HepG2 (cell line): ENCODE measurements around the gene MOGAT3. TPM values are rescaled to one million over a fixed set of nuclear protein-coding genes. Genes with fewer than 3 reads are reported as not detected.
A peak's percentile ranks its signal among the peaks of the same experiment; 100 is the strongest.

Experiments
- AGO2 ChIP-seq: fragments of 200-400 bp; formaldehyde crosslinking; optimal IDR thresholded peaks from 2 replicates; pipeline ENCODE3; 2017; ENCODE audit warnings: mild to moderate bottlenecking, low read depth, low read length, moderate library complexity
- AKAP8 ChIP-seq: sonication (generic); formaldehyde crosslinking; IDR thresholded peaks from 2 replicates; pipeline ENCODE4 v1.5.1; 2020; ENCODE audit warnings: mild to moderate bottlenecking, missing genetic modification reagents
- CHD4 ChIP-seq: fragments of 200-600 bp; sonication (generic); IDR thresholded peaks from 2 replicates; pipeline ENCODE4 v1.7.0; 2017; ENCODE audit warnings: mild to moderate bottlenecking, low read length, borderline replicate concordance
- FOXO4 ChIP-seq: sonication (generic); formaldehyde crosslinking; conservative IDR thresholded peaks from 2 replicates; pipeline ENCODE4 v1.8.1; 2023; ENCODE audit warnings: missing genetic modification reagents
- GFI1 ChIP-seq: sonication (generic); formaldehyde crosslinking; IDR thresholded peaks from 2 replicates; pipeline ENCODE4 v1.5.0; 2020; ENCODE audit warnings: missing genetic modification reagents, mild to moderate bottlenecking, borderline replicate concordance
- GZF1 ChIP-seq: sonication (generic); formaldehyde crosslinking; IDR thresholded peaks from 2 replicates; pipeline ENCODE4 v1.5.1; 2020; ENCODE audit warnings: mild to moderate bottlenecking, missing genetic modification reagents
- HNRNPK ChIP-seq: fragments of 200-400 bp; formaldehyde crosslinking; IDR thresholded peaks from 2 replicates; pipeline ENCODE4 v1.6.1; 2018; ENCODE audit warnings: low read length, low read depth, moderate library complexity, mild to moderate bottlenecking; ENCODE audit not compliant: poor library complexity, severe bottlenecking
- KDM1A ChIP-seq: IDR thresholded peaks from 2 replicates; pipeline ENCODE4 v1.6.1; 2016; ENCODE audit warnings: missing compliant biosample characterization
- KDM3A ChIP-seq: IDR thresholded peaks from 2 replicates; pipeline ENCODE4 v1.6.1; 2018; ENCODE audit warnings: low read depth, missing compliant biosample characterization
- MED8 ChIP-seq: sonication (generic); formaldehyde crosslinking; IDR thresholded peaks from 2 replicates; pipeline ENCODE4 v1.8.1; 2023; ENCODE audit warnings: mild to moderate bottlenecking, missing genetic modification reagents; ENCODE audit not compliant: insufficient replicate concordance
- MIER3 ChIP-seq: IDR thresholded peaks from 2 replicates; pipeline ENCODE4 v1.6.1; 2016; ENCODE audit warnings: missing compliant biosample characterization, borderline replicate concordance
- PHF5A ChIP-seq: IDR thresholded peaks from one replicate; pipeline ENCODE4 v1.6.1; 2018; ENCODE audit warnings: low read depth, missing genetic modification reagents; ENCODE audit not compliant: unreplicated experiment
- RARA ChIP-seq: IDR thresholded peaks from 2 replicates; pipeline ENCODE4 v1.6.1; 2016; ENCODE audit warnings: missing genetic modification reagents, missing compliant biosample characterization
- SALL1 ChIP-seq: sonication (generic); formaldehyde crosslinking; IDR thresholded peaks from 2 replicates; pipeline ENCODE4 v1.8.0; 2022; ENCODE audit warnings: mild to moderate bottlenecking, missing genetic modification reagents
- SIX4 ChIP-seq: sonication (generic); formaldehyde crosslinking; IDR thresholded peaks from 2 replicates; pipeline ENCODE4 v1.4.0; 2020; ENCODE audit warnings: missing genetic modification reagents
- TP53 ChIP-seq: sonication (generic); formaldehyde crosslinking; conservative IDR thresholded peaks from 2 replicates; pipeline ENCODE4 v1.4.0; 2020; ENCODE audit warnings: missing genetic modification reagents
- YEATS2 ChIP-seq: sonication (generic); formaldehyde crosslinking; IDR thresholded peaks from 2 replicates; pipeline ENCODE4 v1.4.0; 2020; ENCODE audit warnings: missing genetic modification reagents, borderline replicate concordance
- ZNF18 ChIP-seq: sonication (generic); formaldehyde crosslinking; IDR thresholded peaks from 2 replicates; pipeline ENCODE4 v1.8.0; 2022; ENCODE audit warnings: mild to moderate bottlenecking, missing genetic modification reagents; ENCODE audit not compliant: insufficient replicate concordance
- ZNF235 ChIP-seq: sonication (generic); formaldehyde crosslinking; IDR thresholded peaks from 2 replicates; pipeline ENCODE4 v1.8.1; 2023; ENCODE audit warnings: mild to moderate bottlenecking, missing genetic modification reagents, borderline replicate concordance
- ZNF260 ChIP-seq: sonication (generic); formaldehyde crosslinking; IDR thresholded peaks from 2 replicates; pipeline ENCODE4 v1.4.0; 2020; ENCODE audit warnings: missing genetic modification reagents, low read depth, mild to moderate bottlenecking, borderline replicate concordance
- ZNF280D ChIP-seq: sonication (generic); formaldehyde crosslinking; IDR thresholded peaks from 2 replicates; pipeline ENCODE4 v1.5.1; 2020; ENCODE audit warnings: mild to moderate bottlenecking, missing genetic modification reagents
- ZNF660 ChIP-seq: sonication (generic); formaldehyde crosslinking; IDR thresholded peaks from 2 replicates; pipeline ENCODE4 v1.5.1; 2020; ENCODE audit warnings: mild to moderate bottlenecking, low read depth, missing genetic modification reagents, borderline replicate concordance
- polyA plus RNA-seq, 8 experiments: library from polyadenylated mRNA; depleted of rRNA in 3 of 8; stranded (reverse) in 7 of 8; unstranded in 1 of 8; fragments of >200 nt; fragmentation: Illumina TruSeq in 4 of 8; extraction: Trizol in 4 of 8; gene quantifications; 2 replicates each; pipeline versions ENCODE4 v1.2.1 to v1.2.3, GENCODE V29; 2011 to 2016; ENCODE audit warnings: low read depth in 4 of 8, missing spikeins in 1 of 8, mixed read lengths in 1 of 8; ENCODE audit not compliant: insufficient read depth in 1 of 8
- total RNA-seq, 5 experiments: library from RNA; depleted of rRNA; stranded (reverse); fragments of >200 nt; fragmentation: Illumina TruSeq; extraction: Trizol; gene quantifications; 2 replicates each; pipeline ENCODE4 v1.2.3, GENCODE V29; 2016; ENCODE audit warnings: low read depth in 1 of 5

Gene MOGAT3
- total and polyA plus RNA-seq, 2 of the 13 experiments (the other 11 are each of a cell fraction or from before 2014, with no cell fraction given), result 22.5 to 30.5 TPM

GRCh38 chr7:101218236-101219125, 17.6 kb upstream of the MOGAT3 start (continued):
- TF ChIP-seq GZF1, result peak; percentile 56
- TF ChIP-seq ZNF235 (CRISPR knock-in tag), result no peak; the same call in 1 of the 2 replicates
- TF ChIP-seq MIER3 (CRISPR knock-in tag), result no peak
- no peak for TF ChIP-seq RARA (CRISPR knock-in tag)
- TF ChIP-seq ZNF18 (CRISPR knock-in tag), result no peak
- no peak for TF ChIP-seq MED8
- TF ChIP-seq GFI1 (CRISPR knock-in tag), result no peak
- no peak for TF ChIP-seq HNRNPK
- TF ChIP-seq ZNF280D (CRISPR knock-in tag), result peak; percentile 91
- TF ChIP-seq KDM3A, result no peak
- no peak for TF ChIP-seq SIX4 (CRISPR knock-in tag)
- TF ChIP-seq YEATS2 (CRISPR knock-in tag), result no peak
- TF ChIP-seq ZNF260, result no peak
- no peak for TF ChIP-seq FOXO4 (CRISPR knock-in tag)
- TF ChIP-seq ZNF660 (CRISPR knock-in tag), result 0 out of 2 replicates have a peak, but pooled peaks have one; percentile 33
- TF ChIP-seq KDM1A, result peak; percentile 81; the same call in 1 of the 2 replicates
- 0 out of 2 replicates have a peak, but pooled peaks have one; percentile 15 for TF ChIP-seq SALL1 (CRISPR knock-in tag)
- TF ChIP-seq CHD4, result 0 out of 2 replicates have a peak, but pooled peaks have one; percentile 65
- peak; percentile 1 for TF ChIP-seq PHF5A
- TF ChIP-seq AGO2, result no peak
- TF ChIP-seq AKAP8, result no peak
- TF ChIP-seq TP53 (CRISPR knock-in tag), result no peak
